GM10847 (cell line): Measurements from ENCODE around the gene RALGAPB.

ENCODE experiments used
- POLR2A ChIP-seq: IDR thresholded peaks from 2 replicates; pipeline ENCODE4 v1.6.1; 2011; ENCODE audit not compliant: insufficient read length; ENCODE audit errors: extremely low read depth

The RALGAPB gene

DNA sequence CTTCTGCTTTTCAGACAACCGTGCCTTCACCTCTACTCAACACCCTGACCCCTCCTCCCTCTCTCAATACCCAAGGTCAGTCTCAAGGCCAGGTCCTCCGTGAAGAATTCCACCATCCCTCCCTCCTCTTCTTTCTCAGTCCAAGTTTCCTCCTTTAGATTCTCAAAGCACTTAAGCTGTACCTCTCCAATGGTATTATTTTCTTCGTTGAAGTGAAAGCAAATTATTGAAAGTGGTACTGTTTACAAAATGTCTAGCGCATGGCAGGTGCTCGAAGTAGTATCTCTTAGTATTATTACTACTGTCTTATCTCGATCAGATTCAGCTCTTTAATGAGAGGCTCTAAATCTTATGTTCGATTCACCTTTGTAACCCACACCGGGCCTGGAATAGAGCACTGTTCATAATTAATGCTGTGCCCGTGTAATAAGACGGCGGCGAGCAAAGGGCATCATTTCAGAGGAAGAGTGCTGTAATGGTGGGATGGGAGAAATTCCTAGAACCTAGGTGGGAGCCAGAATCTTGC, 593 bp upstream of the RALGAPB start:
- no peak for TF ChIP-seq POLR2A

DNA sequence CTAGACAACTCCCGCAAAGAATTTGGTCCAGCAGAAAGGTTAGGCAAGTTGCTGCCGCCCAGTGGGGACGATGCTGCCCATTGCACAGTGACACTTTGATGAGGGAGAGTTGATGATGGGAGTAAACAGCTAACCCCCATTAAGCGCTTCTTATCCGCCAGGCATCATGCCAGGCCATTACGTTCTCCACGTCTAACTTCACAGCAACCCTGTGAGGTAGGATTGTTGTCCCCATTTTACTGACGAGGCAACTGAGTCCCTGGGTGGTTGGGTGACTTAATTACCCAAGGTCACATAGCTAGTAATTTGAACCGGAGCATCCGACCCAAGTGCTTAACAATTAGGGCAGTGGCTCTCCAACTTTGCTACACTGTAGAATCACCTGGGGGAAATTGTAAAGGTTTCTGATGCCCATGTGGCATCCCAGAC, 738 bp downstream of the RALGAPB start:
- no peak for TF ChIP-seq POLR2A

GRCh38 chr20:38477747-38478146, 5.1 kb downstream of the RALGAPB start:
- no peak for TF ChIP-seq POLR2A

DNA sequence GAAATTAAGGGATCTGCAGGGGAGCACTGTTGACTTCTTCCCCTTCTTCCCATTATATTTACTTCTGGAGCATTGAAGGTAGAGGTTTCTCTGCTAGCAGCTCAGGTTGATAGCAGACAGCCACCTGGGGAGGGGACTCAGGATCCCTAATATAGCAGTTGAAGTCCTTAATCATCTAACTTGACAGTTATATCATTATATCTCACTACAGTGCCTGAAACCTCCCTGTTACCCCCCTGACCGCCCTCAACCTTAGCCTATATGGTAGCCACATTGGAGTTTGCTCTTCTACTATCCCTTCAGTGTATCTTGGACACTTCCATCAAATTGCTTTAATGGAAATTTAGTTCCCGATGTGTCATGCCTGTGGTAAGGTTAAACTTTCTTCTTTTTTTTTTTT, 7.0 kb downstream of the RALGAPB start:
- no peak for TF ChIP-seq POLR2A

DNA sequence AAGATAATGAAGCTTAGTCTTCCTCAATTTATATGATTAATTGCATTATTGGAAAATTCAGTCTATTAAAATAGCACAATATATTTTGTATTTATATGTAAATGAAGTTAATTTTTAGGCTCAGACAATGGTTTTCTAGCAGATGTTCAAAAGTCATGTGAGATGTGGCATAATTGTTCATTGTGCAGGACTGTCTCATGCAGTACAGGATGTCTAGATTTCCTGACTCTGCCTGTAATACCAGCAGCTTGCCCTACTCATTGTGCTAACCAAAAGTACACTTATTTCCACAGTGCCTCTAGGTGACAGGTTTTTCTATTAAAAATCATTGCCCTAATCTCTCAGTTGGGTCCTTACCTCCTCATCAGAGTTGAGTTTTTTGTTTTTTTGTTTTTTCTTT, 12.4 kb downstream of the RALGAPB start:
- no peak for TF ChIP-seq POLR2A

GRCh38 chr20:38489181-38489580, 16.5 kb downstream of the RALGAPB start:
- TF ChIP-seq POLR2A: no peak

DNA sequence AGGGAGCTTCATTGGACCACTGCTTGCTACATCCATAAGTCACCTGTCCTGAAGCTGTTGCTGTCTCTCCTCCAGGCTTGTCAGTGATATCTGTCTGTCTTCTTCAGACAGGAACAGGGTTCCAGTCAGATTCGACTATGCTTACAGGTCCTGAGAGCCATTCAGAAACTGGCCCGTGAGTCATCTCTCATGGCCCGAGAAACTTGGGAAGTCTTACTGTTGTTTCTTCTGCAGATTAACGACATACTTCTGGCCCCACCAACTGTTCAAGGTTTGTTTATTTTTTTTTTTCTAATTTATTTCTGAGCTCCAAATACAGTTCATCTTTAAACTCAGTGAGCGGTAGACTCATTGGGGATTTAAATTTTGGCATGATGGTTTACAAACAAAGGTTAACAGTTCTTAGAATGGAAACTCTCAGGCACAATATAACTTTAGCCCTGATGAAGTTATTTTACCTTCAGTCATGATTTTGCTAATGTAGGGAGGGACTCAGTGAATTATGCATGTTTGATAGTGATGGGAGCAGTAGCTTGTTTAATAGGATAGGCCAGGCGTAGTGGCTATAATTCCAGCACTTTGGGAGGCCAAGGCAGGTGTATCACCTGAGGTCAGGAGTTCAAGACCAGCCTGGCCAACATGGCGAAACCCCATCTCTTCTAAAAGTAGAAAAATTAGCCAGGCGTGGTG, 24.7 kb downstream of the RALGAPB start:
- no peak for TF ChIP-seq POLR2A

DNA sequence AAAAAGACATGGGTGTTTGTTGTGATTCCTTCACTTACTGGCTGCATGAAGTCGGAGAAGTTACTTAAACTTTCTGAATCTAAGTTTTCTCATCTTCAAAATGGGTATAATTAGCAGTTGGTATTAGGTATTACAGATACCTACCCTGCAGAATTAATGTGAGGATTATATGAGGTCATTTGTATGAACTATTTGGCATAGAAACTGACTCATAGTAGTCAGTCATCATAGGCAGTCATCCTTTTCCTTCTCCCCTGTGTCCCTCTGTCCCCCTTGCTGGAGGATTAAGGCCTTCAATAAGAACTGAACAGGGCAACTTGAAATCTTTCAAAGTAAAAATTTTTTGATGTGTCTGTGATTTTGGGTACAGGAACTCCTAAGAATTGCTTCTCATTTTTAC, 26.3 kb downstream of the RALGAPB start:
- no peak for TF ChIP-seq POLR2A

GRCh38 chr20:38499366-38499765, 26.7 kb downstream of the RALGAPB start:
- no peak for TF ChIP-seq POLR2A

GRCh38 chr20:38501858-38502436, 29.3 kb downstream of the RALGAPB start:
- no peak for TF ChIP-seq POLR2A

GRCh38 chr20:38504368-38505090, 31.9 kb downstream of the RALGAPB start:
- no peak for TF ChIP-seq POLR2A

- no peak for TF ChIP-seq POLR2A
These were observed 32.4 kb downstream of the RALGAPB start for GRCh38 chr20:38505091-38505455.

GRCh38 chr20:38514185-38514584, 41.5 kb downstream of the RALGAPB start:
- no peak for TF ChIP-seq POLR2A

DNA sequence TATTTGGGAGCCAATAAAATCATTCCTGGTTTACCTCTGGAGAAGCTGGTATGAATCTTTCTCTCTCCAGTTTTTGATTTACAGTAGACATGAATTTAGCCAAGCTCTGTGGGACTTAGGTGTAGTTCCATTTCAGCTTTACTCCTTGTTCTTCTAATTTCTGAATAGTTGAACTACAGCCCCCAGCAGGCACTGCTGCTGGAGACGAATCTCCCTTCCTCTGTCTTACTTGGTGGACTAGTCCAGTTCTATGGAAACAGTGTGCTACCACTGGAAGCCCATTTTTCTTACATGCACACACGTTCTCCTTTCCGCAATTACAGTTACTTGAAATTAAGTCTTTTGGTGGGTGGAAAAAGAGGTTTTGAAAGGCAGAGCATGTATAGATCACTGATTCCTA, 42.3 kb downstream of the RALGAPB start:
- TF ChIP-seq POLR2A: no peak

GRCh38 chr20:38515631-38516030, 43.0 kb downstream of the RALGAPB start:
- TF ChIP-seq POLR2A: no peak

DNA sequence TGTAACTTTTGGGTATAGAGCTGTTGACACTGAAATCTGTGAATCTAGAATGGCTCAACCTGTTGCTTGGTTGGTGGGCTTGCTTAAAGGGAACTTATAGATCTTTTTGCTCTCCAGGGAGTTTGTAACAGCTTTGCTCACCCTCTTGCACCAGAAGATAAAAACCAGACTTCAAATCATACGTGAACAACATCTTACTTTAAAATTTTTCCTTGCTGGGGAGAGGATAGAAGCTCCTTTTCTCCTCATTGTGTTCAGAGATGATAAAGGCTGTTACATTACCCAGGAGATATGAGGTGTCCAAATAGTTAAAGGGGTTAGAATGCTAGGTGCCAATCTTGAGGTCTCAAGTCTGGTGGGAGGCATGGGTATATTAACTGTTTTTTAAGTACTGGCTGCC, 46.8 kb downstream of the RALGAPB start:
- TF ChIP-seq POLR2A: no peak
